Mammary epithelial cell (primary cell): ENCODE measurements around the gene KRTAP19-1.

Source experiments
- EZH2 ChIP-seq: IDR thresholded peaks from 2 replicates; pipeline ENCODE4 v1.6.1; 2012; ENCODE audit warnings: low read length, inconsistent platforms, borderline replicate concordance
- TF ChIP-seq, protein P1 (sequence below), 2 donors: IDR thresholded peaks in 1 of 2; conservative IDR thresholded peaks in 1 of 2; 2 replicates each; pipeline ENCODE4 v1.5.1; 2011 to 2012; ENCODE audit warnings: inconsistent platforms in 2 of 2, low read length in 2 of 2, mild to moderate bottlenecking in 2 of 2, control low read depth in 1 of 2, low read depth in 1 of 2; ENCODE audit not compliant: insufficient read depth in 1 of 2; ENCODE audit errors: extremely low read depth in 1 of 2

DNA sequence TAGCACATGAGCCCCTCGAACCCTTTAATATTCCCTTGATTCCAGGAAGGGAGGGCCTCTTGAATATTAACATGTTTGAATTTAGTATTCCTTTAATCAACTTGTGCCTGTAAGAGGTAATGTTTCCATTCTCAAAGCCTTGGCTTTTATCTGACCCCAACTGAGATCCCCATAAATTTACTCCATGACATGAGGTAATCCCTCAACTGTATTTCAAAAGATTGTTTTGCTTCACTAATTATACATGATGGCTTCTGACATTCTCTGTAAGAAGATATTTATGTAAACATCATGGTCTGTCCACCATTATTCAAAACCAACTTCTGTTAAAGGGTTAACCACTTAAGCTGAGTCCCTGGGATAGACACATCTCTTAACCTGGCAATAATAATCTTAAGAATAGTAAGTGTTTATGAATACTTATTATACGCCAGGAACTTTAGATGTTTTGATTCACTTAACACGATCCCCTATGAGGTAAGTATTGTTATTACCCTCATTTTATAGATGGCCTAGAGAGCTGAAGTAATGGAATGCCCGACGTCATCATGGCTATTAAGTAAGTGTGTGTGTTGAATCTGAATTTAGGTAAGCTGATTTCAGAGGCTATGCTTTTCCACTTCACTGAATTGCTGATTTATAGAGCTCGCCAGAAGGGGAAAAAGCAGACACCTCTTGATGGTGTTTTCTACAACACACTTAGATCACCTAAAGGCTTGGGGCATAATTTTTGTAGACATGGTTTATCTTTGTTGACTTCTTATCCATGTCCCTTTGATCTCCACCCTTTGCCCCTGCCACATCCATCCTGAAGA, 11.1 kb downstream of the KRTAP19-1 start:
- TF ChIP-seq, protein P1, sequence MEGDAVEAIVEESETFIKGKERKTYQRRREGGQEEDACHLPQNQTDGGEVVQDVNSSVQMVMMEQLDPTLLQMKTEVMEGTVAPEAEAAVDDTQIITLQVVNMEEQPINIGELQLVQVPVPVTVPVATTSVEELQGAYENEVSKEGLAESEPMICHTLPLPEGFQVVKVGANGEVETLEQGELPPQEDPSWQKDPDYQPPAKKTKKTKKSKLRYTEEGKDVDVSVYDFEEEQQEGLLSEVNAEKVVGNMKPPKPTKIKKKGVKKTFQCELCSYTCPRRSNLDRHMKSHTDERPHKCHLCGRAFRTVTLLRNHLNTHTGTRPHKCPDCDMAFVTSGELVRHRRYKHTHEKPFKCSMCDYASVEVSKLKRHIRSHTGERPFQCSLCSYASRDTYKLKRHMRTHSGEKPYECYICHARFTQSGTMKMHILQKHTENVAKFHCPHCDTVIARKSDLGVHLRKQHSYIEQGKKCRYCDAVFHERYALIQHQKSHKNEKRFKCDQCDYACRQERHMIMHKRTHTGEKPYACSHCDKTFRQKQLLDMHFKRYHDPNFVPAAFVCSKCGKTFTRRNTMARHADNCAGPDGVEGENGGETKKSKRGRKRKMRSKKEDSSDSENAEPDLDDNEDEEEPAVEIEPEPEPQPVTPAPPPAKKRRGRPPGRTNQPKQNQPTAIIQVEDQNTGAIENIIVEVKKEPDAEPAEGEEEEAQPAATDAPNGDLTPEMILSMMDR (conservative IDR thresholded peaks at IDR 0.05 in 1 of 2, IDR thresholded peaks at IDR 0.05 in 1 of 2; ENCODE audit: extremely low read depth in 1 of 2, insufficient read depth in 1 of 2, low read depth in 1 of 2, low read length in 2 of 2): no peak
- no peak for TF ChIP-seq EZH2
